Measurements from ENCODE around the gene CLCN2. TPM values are rescaled to one million over a fixed set of nuclear protein-coding genes. Genes with fewer than 3 reads are reported as not detected.

Gene CLCN2
- total and polyA plus RNA-seq, 2 experiments from 2014 or later: 1.2 to 1.3 TPM

GRCh38 chr3:184378651-184379357 is 17.4 kb upstream of the CLCN2 start:
- Histone ChIP-seq H3K79me2 (ENCODE audit: insufficient read depth) (no peaks in the 10 kb centered on the region), H3K27me3 (replicated peaks; ENCODE audit: insufficient read depth) (peaks cover 33% of the 10 kb centered on the region), H3K9me3 (ENCODE audit: low read depth) (no peaks in the 10 kb centered on the region), H2AFZ (no peak overlapping the region), H3K4me2 (ENCODE audit: unreplicated experiment) (no peak overlapping the region), H3K4me3 (no peak overlapping the region), H3K9me2 (ENCODE audit: insufficient read depth) (no peaks in the 10 kb centered on the region), H3K27ac (no peak overlapping the region), H3K36me3 (ENCODE audit: low read depth) (no peaks in the 10 kb centered on the region), H3K9ac (no peak overlapping the region), H4K20me1 (ENCODE audit: insufficient read depth) (no peaks in the 10 kb centered on the region), H3K4me1 (ENCODE audit: insufficient read depth) (peaks cover 1% of the 10 kb centered on the region; the same call in 1 of the 2 replicates), H3F3A (ENCODE audit: insufficient read depth) (no peaks in the 10 kb centered on the region; the same call in 1 of the 2 replicates)
- no peak for DNase-seq
- WGBS, 2 experiments (ENCODE audit: low coverage in 1 of 2, low lambda C conversion rate in 2 of 2, missing lambda C conversion rate in 2 of 2): 64 to 69% methylated on average over 10 of the region's 10 CpGs
- in situ Hi-C loops (cut with MboI): loop anchor here (10.0 kb wide), 1 partner anchor 146 kb away; no protein-coding TSS in a partner anchor
- TF ChIP-seq EZH2phosphoT487 (IDR thresholded peaks at IDR 0.05; ENCODE audit: insufficient read depth, low read depth): no peak
- peak; percentile 33 for TF ChIP-seq EZH2 (IDR thresholded peaks at IDR 0.05; ENCODE audit: insufficient read depth, poor library complexity, severe bottlenecking)

GRCh38 chr3:184377882-184378445 is 16.6 kb upstream of the CLCN2 start, which contains the start of gene THPO:
TSS of gene THPO (minus strand) at chr3:184378207. CDS start at chr3:184376259, 1,948 bp downstream.
- Histone ChIP-seq H3K79me2 (ENCODE audit: insufficient read depth) (no peaks in the 10 kb centered on the region), H4K20me1 (ENCODE audit: insufficient read depth) (no peaks in the 10 kb centered on the region), H3K36me3 (ENCODE audit: low read depth) (no peaks in the 10 kb centered on the region), H3K9me2 (ENCODE audit: insufficient read depth) (no peaks in the 10 kb centered on the region), H3K4me2 (ENCODE audit: unreplicated experiment) (no peak within 1 kb of the TSS), H3K9ac (no peak within 1 kb of the TSS), H3K27ac (no peak within 1 kb of the TSS), H2AFZ (no peak within 1 kb of the TSS), H3K9me3 (ENCODE audit: low read depth) (no peaks in the 10 kb centered on the region), H3K27me3 (replicated peaks; ENCODE audit: insufficient read depth) (peaks cover 33% of the 10 kb centered on the region), H3F3A (ENCODE audit: insufficient read depth) (no peaks in the 10 kb centered on the region; the same call in 1 of the 2 replicates), H3K4me3 (no peak within 1 kb of the TSS), H3K4me1 (ENCODE audit: insufficient read depth) (peaks cover 8% of the 10 kb centered on the region; the same call in 1 of the 2 replicates)
- WGBS, 2 experiments (ENCODE audit: low coverage in 1 of 2, low lambda C conversion rate in 2 of 2, missing lambda C conversion rate in 2 of 2): 68 to 79% methylated on average over 7 of the region's 7 CpGs
- TF ChIP-seq EZH2phosphoT487 (IDR thresholded peaks at IDR 0.05; ENCODE audit: insufficient read depth, low read depth): no peak
- no peak for TF ChIP-seq EZH2 (IDR thresholded peaks at IDR 0.05; ENCODE audit: insufficient read depth, poor library complexity, severe bottlenecking)
- no peak for DNase-seq
- in situ Hi-C loops (cut with MboI): loop anchor here (10.0 kb wide), 1 partner anchor 147 kb away; no protein-coding TSS in a partner anchor

GRCh38 chr3:184377374-184377773 is 16.0 kb upstream of the CLCN2 start:
- no peak overlapping the region for H3K27ac ChIP-seq
- WGBS, 2 experiments (ENCODE audit: low coverage in 1 of 2, low lambda C conversion rate in 2 of 2, missing lambda C conversion rate in 2 of 2): 80% methylated on average over 5 of the region's 5 CpGs
- no peaks in the 10 kb centered on the region for H3K9me2 ChIP-seq (ENCODE audit: insufficient read depth)
- H3K4me3 ChIP-seq: no peak overlapping the region
- no peaks in the 10 kb centered on the region for H3K79me2 ChIP-seq (ENCODE audit: insufficient read depth)
- H3K9me3 ChIP-seq (ENCODE audit: low read depth): no peaks in the 10 kb centered on the region
- H3K27me3 ChIP-seq (replicated peaks; ENCODE audit: insufficient read depth): peaks cover 29% of the 10 kb centered on the region
- no peak for TF ChIP-seq EZH2 (IDR thresholded peaks at IDR 0.05; ENCODE audit: insufficient read depth, poor library complexity, severe bottlenecking)
- no peak for TF ChIP-seq EZH2phosphoT487 (IDR thresholded peaks at IDR 0.05; ENCODE audit: insufficient read depth, low read depth)
- no peaks in the 10 kb centered on the region for H4K20me1 ChIP-seq (ENCODE audit: insufficient read depth)
- H3K9ac ChIP-seq: no peak overlapping the region
- in situ Hi-C loops (cut with MboI): loop anchor here (10.0 kb wide), 1 partner anchor 147 kb away; no protein-coding TSS in a partner anchor
- H3K4me1 ChIP-seq (ENCODE audit: insufficient read depth): peaks cover 8% of the 10 kb centered on the region; the same call in 1 of the 2 replicates
- no peak overlapping the region for H2AFZ ChIP-seq
- H3F3A ChIP-seq (ENCODE audit: insufficient read depth): no peaks in the 10 kb centered on the region; the same call in 1 of the 2 replicates
- DNase-seq: no peak
- no peak overlapping the region for H3K4me2 ChIP-seq (ENCODE audit: unreplicated experiment)
- no peaks in the 10 kb centered on the region for H3K36me3 ChIP-seq (ENCODE audit: low read depth)

- Histone ChIP-seq H3K36me3 (ENCODE audit: low read depth) (no peaks in the 10 kb centered on the region), H3K4me1 (ENCODE audit: insufficient read depth) (peaks cover 12% of the 10 kb centered on the region; the same call in 1 of the 2 replicates), H3K9ac (no peak overlapping the region), H3K27ac (no peak overlapping the region), H3K27me3 (replicated peaks; ENCODE audit: insufficient read depth) (peaks cover 14% of the 10 kb centered on the region), H3K4me3 (no peak overlapping the region), H3F3A (ENCODE audit: insufficient read depth) (no peaks in the 10 kb centered on the region; the same call in none of the 2 replicates), H3K79me2 (ENCODE audit: insufficient read depth) (no peaks in the 10 kb centered on the region), H2AFZ (no peak overlapping the region), H4K20me1 (ENCODE audit: insufficient read depth) (no peaks in the 10 kb centered on the region), H3K9me2 (ENCODE audit: insufficient read depth) (no peaks in the 10 kb centered on the region), H3K9me3 (ENCODE audit: low read depth) (no peaks in the 10 kb centered on the region), H3K4me2 (ENCODE audit: unreplicated experiment) (no peak overlapping the region)
- no peak for DNase-seq
- in situ Hi-C loops (cut with MboI): loop anchor here (10.0 kb wide), 1 partner anchor 149 kb away; no protein-coding TSS in a partner anchor
- 80 to 85% methylated on average over 12 of the region's 12 CpGs for WGBS, 2 experiments (ENCODE audit: low coverage in 1 of 2, low lambda C conversion rate in 2 of 2, missing lambda C conversion rate in 2 of 2)
- no peak for TF ChIP-seq EZH2 (IDR thresholded peaks at IDR 0.05; ENCODE audit: insufficient read depth, poor library complexity, severe bottlenecking)
- TF ChIP-seq EZH2phosphoT487 (IDR thresholded peaks at IDR 0.05; ENCODE audit: insufficient read depth, low read depth): no peak
Observed at GRCh38 chr3:184375747-184376461, 14.5 kb upstream of the CLCN2 start.

Data from GM23248 (cell line).